Parathyroid adenoma (tissue), 2 donors: ENCODE results near the gene ZNF618.

Experiments used
- H2AFZ ChIP-seq: fragments of 300-600 bp; sonication (generic); one replicate; pipeline ENCODE4 v1.7.0; 2017; ENCODE audit warnings: antibody characterized with exemption, mild to moderate bottlenecking
- H3K27ac ChIP-seq: fragments of 300-600 bp; sonication (generic); one replicate; pipeline ENCODE4 v1.7.0; 2017
- H3K27me3 ChIP-seq: fragments of 300-600 bp; sonication (generic); one replicate; pipeline ENCODE4 v1.7.0; 2017; ENCODE audit warnings: low read length; ENCODE audit not compliant: control insufficient read depth, insufficient read depth
- H3K36me3 ChIP-seq: fragments of 300-600 bp; sonication (generic); one replicate; pipeline ENCODE4 v1.7.0; 2017; ENCODE audit warnings: low read length; ENCODE audit not compliant: control insufficient read depth, insufficient read depth
- H3K4me1 ChIP-seq: fragments of 300-600 bp; sonication (generic); one replicate; pipeline ENCODE4 v1.7.0; 2017; ENCODE audit warnings: control low read depth
- H3K4me2 ChIP-seq: fragments of 300-600 bp; sonication (generic); one replicate; pipeline ENCODE4 v1.7.0; 2017; ENCODE audit warnings: low read length
- H3K4me3 ChIP-seq: fragments of 300-600 bp; sonication (generic); one replicate; pipeline ENCODE4 v1.7.0; 2017; ENCODE audit warnings: low read depth, low read length
- H3K79me2 ChIP-seq: fragments of 300-600 bp; sonication (generic); one replicate; pipeline ENCODE4 v1.7.0; 2017; ENCODE audit warnings: control low read depth
- H3K9ac ChIP-seq: fragments of 300-600 bp; sonication (generic); one replicate; pipeline ENCODE4 v1.7.0; 2017; ENCODE audit warnings: mild to moderate bottlenecking
- H3K9me3 ChIP-seq: fragments of 300-600 bp; sonication (generic); one replicate; pipeline ENCODE4 v1.7.0; 2017; ENCODE audit warnings: low read length; ENCODE audit not compliant: control insufficient read depth
- CTCF ChIP-seq: fragments of 300-600 bp; sonication (generic); IDR thresholded peaks from one replicate; pipeline ENCODE4 v1.7.0; 2017; ENCODE audit warnings: antibody characterized with exemption, mild to moderate bottlenecking
- donor health status: primary hyperparathyroidism.

ZNF618 gene

DNA sequence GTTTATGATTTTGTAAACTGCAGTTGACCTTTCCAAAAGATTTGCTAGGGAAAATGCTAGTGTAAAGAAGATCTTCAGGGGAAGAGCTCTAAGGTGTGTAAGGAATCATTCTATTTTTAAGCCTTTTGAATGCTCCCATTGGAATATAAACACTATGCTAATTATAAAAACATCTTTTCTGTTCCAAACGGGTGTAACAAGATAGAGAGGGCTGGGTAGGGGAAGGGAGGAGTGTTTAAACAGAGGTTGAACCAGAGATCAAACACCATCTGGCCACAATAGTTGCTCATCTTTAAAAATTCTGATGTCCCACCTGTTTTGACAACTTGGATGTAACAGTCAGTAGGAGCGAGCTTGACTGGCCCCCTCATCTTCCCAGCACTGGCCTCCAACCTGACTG, 38.4 kb downstream of the ZNF618 start:
- Histone ChIP-seq H3K9me3 (no peaks in the 10 kb centered on the region), H3K27ac (no peak overlapping the region), H3K27me3 (no peaks in the 10 kb centered on the region), H3K4me3 (no peak overlapping the region), H3K36me3 (no peaks in the 10 kb centered on the region), H2AFZ (no peak overlapping the region), H3K4me1 (no peaks in the 10 kb centered on the region), H3K9ac (no peak overlapping the region), H3K4me2 (no peak overlapping the region), H3K79me2 (no peaks in the 10 kb centered on the region)
- TF ChIP-seq CTCF = no peak

GRCh38 chr9:113915817-113916434, 39.8 kb downstream of the ZNF618 start:
- Histone ChIP-seq H3K4me3 (no peak overlapping the region), H3K4me1 (no peaks in the 10 kb centered on the region), H3K36me3 (no peaks in the 10 kb centered on the region), H3K27ac (no peak overlapping the region), H3K9me3 (no peaks in the 10 kb centered on the region), H3K9ac (no peak overlapping the region), H3K79me2 (no peaks in the 10 kb centered on the region), H3K4me2 (no peak overlapping the region), H3K27me3 (no peaks in the 10 kb centered on the region), H2AFZ (no peak overlapping the region)
- TF ChIP-seq CTCF = no peak

GRCh38 chr9:113916931-113917330, 40.8 kb downstream of the ZNF618 start:
- H3K4me1 ChIP-seq = no peaks in the 10 kb centered on the region
- no peak for TF ChIP-seq CTCF
- H3K4me3 ChIP-seq = no peak overlapping the region
- no peak overlapping the region for H2AFZ ChIP-seq
- H3K4me2 ChIP-seq = no peak overlapping the region
- H3K27me3 ChIP-seq = no peaks in the 10 kb centered on the region
- H3K36me3 ChIP-seq = no peaks in the 10 kb centered on the region
- H3K79me2 ChIP-seq = no peaks in the 10 kb centered on the region
- H3K9me3 ChIP-seq = no peaks in the 10 kb centered on the region
- no peak overlapping the region for H3K9ac ChIP-seq
- H3K27ac ChIP-seq = no peak overlapping the region

- H3K27me3 ChIP-seq = no peaks in the 10 kb centered on the region
- H3K36me3 ChIP-seq = no peaks in the 10 kb centered on the region
- no peaks in the 10 kb centered on the region for H3K79me2 ChIP-seq
- no peak overlapping the region for H2AFZ ChIP-seq
- no peak for TF ChIP-seq CTCF
- no peak overlapping the region for H3K4me2 ChIP-seq
- no peaks in the 10 kb centered on the region for H3K4me1 ChIP-seq
- no peak overlapping the region for H3K27ac ChIP-seq
- no peak overlapping the region for H3K4me3 ChIP-seq
- no peak overlapping the region for H3K9ac ChIP-seq
- H3K9me3 ChIP-seq = no peaks in the 10 kb centered on the region
These were observed 42.7 kb downstream of the ZNF618 start for GRCh38 chr9:113918697-113919350.

- Histone ChIP-seq H3K4me3 (no peak overlapping the region), H3K36me3 (no peaks in the 10 kb centered on the region), H3K4me1 (no peaks in the 10 kb centered on the region), H2AFZ (no peak overlapping the region), H3K9ac (no peak overlapping the region), H3K27me3 (no peaks in the 10 kb centered on the region), H3K4me2 (no peak overlapping the region), H3K9me3 (no peaks in the 10 kb centered on the region), H3K27ac (no peak overlapping the region), H3K79me2 (no peaks in the 10 kb centered on the region)
- no peak for TF ChIP-seq CTCF
These were observed 43.3 kb downstream of the ZNF618 start for GRCh38 chr9:113919382-113919781.
